SK-N-SH (cell line): Measurements from ENCODE around the gene EYA2. TPM values are rescaled to one million over a fixed set of nuclear protein-coding genes. Genes with fewer than 3 reads are reported as not detected.

ENCODE experiments used
- CTCF ChIA-PET: fragments of 300-600, 350-600 bp; formaldehyde crosslinking; extraction: SDS; loops from one replicate; lab custom pipeline; 2021; lab: Yijun Ruan, JAX
- POLR2A ChIA-PET: fragments of 350-600 bp; sonication (Branson Sonifier 250); formaldehyde crosslinking; extraction: SDS; loops from one replicate; lab custom pipeline; 2020; ENCODE audit warnings: antibody characterized with exemption, inconsistent platforms; lab: Yijun Ruan, JAX
- DNase-seq: peaks from one replicate; pipeline ENCODE4 v3.0.0; 2012
- H2AFZ ChIP-seq: fragments of 200-600 bp; sonication (generic); 2 replicates; pipeline ENCODE4 v1.8.1; 2016; ENCODE audit warnings: antibody characterized with exemption, mild to moderate bottlenecking, low read depth
- H3F3A ChIP-seq: fragments of 200-600 bp; sonication (generic); replicated peaks from 2 replicates; pipeline ENCODE3; 2016; ENCODE audit warnings: antibody characterized with exemption, mild to moderate bottlenecking; ENCODE audit not compliant: insufficient read depth
- H3K27ac ChIP-seq, 2 experiments: fragments of 200-500 bp in 1 of 2; fragments of 200-600 bp in 1 of 2; sonication (Bioruptor generic) in 1 of 2; sonication (generic), shearing (Covaris generic) in 1 of 2; 2 replicates each; pipeline versions ENCODE4 v1.5.1 to v1.6.1; 2014 to 2016; ENCODE audit warnings: low read depth in 2 of 2, inconsistent platforms in 1 of 2, low read length in 1 of 2, mild to moderate bottlenecking in 1 of 2, mixed read lengths in 1 of 2
- H3K27me3 ChIP-seq: fragments of 200-600 bp; sonication (generic), shearing (Covaris generic); 2 replicates; pipeline ENCODE4 v1.6.1; 2016; ENCODE audit warnings: mixed run types; ENCODE audit not compliant: insufficient read depth
- H3K36me3 ChIP-seq, 2 experiments: fragments of 200-500 bp in 1 of 2; fragments of 200-600 bp in 1 of 2; sonication (Bioruptor generic) in 1 of 2; sonication (generic) in 1 of 2; replicated peaks in 1 of 2; 2 replicates each; pipeline versions ENCODE3 to v1.5.1; 2014 to 2016; ENCODE audit warnings: low read length in 1 of 2, mild to moderate bottlenecking in 1 of 2; ENCODE audit not compliant: insufficient read depth in 2 of 2, control insufficient read depth in 1 of 2
- H3K4me1 ChIP-seq, 2 experiments: fragments of 200-500 bp in 1 of 2; fragments of 200-600 bp in 1 of 2; sonication (Bioruptor generic) in 1 of 2; sonication (generic), shearing (Covaris generic) in 1 of 2; 2 replicates each; pipeline versions ENCODE4 v1.5.1 to v1.6.1; 2014 to 2016; ENCODE audit warnings: low read depth in 1 of 2, low read length in 1 of 2, mixed run types in 1 of 2; ENCODE audit not compliant: insufficient read depth in 2 of 2, control insufficient read depth in 1 of 2
- H3K4me2 ChIP-seq: fragments of 200-600 bp; sonication (generic), shearing (Covaris generic); 2 replicates; pipeline ENCODE4 v1.6.1; 2017; ENCODE audit warnings: mixed run types
- H3K4me3 ChIP-seq, 2 experiments: fragments of 200-500 bp in 1 of 2; fragments of 200-600 bp in 1 of 2; sonication (Bioruptor generic) in 1 of 2; sonication (generic), shearing (Covaris generic) in 1 of 2; 2 replicates each; pipeline versions ENCODE4 v1.5.1 to v1.8.1; 2014 to 2016; ENCODE audit warnings: low read depth in 2 of 2, inconsistent platforms in 1 of 2, low read length in 1 of 2, mild to moderate bottlenecking in 1 of 2, mixed read lengths in 1 of 2, moderate library complexity in 1 of 2
- H3K79me2 ChIP-seq: fragments of 200-600 bp; sonication (generic); 2 replicates; pipeline ENCODE4 v1.8.1; 2017; ENCODE audit warnings: mild to moderate bottlenecking; ENCODE audit not compliant: insufficient read depth
- H3K9ac ChIP-seq: fragments of 200-600 bp; sonication (generic); 2 replicates; pipeline ENCODE4 v1.6.1; 2017; ENCODE audit warnings: mixed run types
- H3K9me2 ChIP-seq: fragments of 200-600 bp; sonication (generic); 2 replicates; pipeline ENCODE4 v1.6.1; 2017; ENCODE audit warnings: mixed run types
- H3K9me3 ChIP-seq: fragments of 200-600 bp; sonication (generic); 2 replicates; pipeline ENCODE4 v1.6.1; 2017; ENCODE audit warnings: mixed run types, mild to moderate bottlenecking, moderate library complexity
- H4K20me1 ChIP-seq: fragments of 200-600 bp; sonication (generic); 2 replicates; pipeline ENCODE4 v1.6.1; 2017; ENCODE audit warnings: mild to moderate bottlenecking, mixed run types; ENCODE audit not compliant: insufficient read depth
- CHD2 ChIP-seq: fragments of 150-350 bp; IDR thresholded peaks from 2 replicates; pipeline ENCODE4 v1.6.1; 2018; ENCODE audit warnings: low read length; ENCODE audit not compliant: partially characterized antibody
- CTCF ChIP-seq: fragments of 200-600 bp; sonication (generic); IDR thresholded peaks from 2 replicates; pipeline ENCODE4 v1.6.1; 2017; ENCODE audit warnings: antibody characterized with exemption, mild to moderate bottlenecking, moderate library complexity
- ELF1 ChIP-seq: IDR thresholded peaks from 2 replicates; pipeline ENCODE4 v1.4.0; 2012
- EP300 ChIP-seq, 2 experiments: IDR thresholded peaks; 2 replicates each; pipeline versions ENCODE4 v1.4.0 to v1.6.1; 2012; ENCODE audit warnings: borderline replicate concordance in 1 of 2, low read depth in 1 of 2, low read length in 1 of 2
- FOSL2 ChIP-seq: IDR thresholded peaks from 2 replicates; pipeline ENCODE4 v1.4.0; 2012; ENCODE audit warnings: low read depth, mild to moderate bottlenecking, moderate library complexity, borderline replicate concordance
- FOXJ3 ChIP-seq: sonication (generic); formaldehyde crosslinking; IDR thresholded peaks from 2 replicates; pipeline ENCODE4 v1.5.1; 2020; ENCODE audit warnings: mild to moderate bottlenecking, missing genetic modification reagents
- FOXM1 ChIP-seq: IDR thresholded peaks from 2 replicates; pipeline ENCODE4 v1.4.0; 2012; ENCODE audit warnings: low read depth, mild to moderate bottlenecking
- GABPA ChIP-seq: IDR thresholded peaks from 2 replicates; pipeline ENCODE4 v1.4.0; 2012; ENCODE audit warnings: low read depth, mild to moderate bottlenecking
- MEF2A ChIP-seq: IDR thresholded peaks from 2 replicates; pipeline ENCODE4 v1.4.0; 2012; ENCODE audit warnings: low read depth, borderline replicate concordance
- NFIC ChIP-seq: IDR thresholded peaks from 2 replicates; pipeline ENCODE4 v1.4.0; 2012; ENCODE audit warnings: borderline replicate concordance
- NRF1 ChIP-seq: IDR thresholded peaks from 2 replicates; pipeline ENCODE4 v1.6.1; 2012; ENCODE audit warnings: low read depth, mild to moderate bottlenecking, low read length
- PBX3 ChIP-seq: IDR thresholded peaks from 2 replicates; pipeline ENCODE4; 2012
- RCOR1 ChIP-seq: fragments of 150-350 bp; IDR thresholded peaks from 2 replicates; pipeline ENCODE4 v1.6.1; 2017; ENCODE audit warnings: antibody characterized with exemption, low read length
- SIN3A ChIP-seq: IDR thresholded peaks from 2 replicates; pipeline ENCODE4 v1.6.1; 2012; ENCODE audit warnings: low read depth, mild to moderate bottlenecking, low read length, moderate library complexity, borderline replicate concordance
- SMC3 ChIP-seq: IDR thresholded peaks from 2 replicates; pipeline ENCODE4 v1.6.1; 2012; ENCODE audit warnings: low read depth, low read length, improper control_type of control experiment
- TCF12 ChIP-seq: IDR thresholded peaks from 2 replicates; pipeline ENCODE4 v1.4.0; 2012
- USF2 ChIP-seq: fragments of 150-350 bp; IDR thresholded peaks from 2 replicates; pipeline ENCODE4 v1.6.1; 2017; ENCODE audit warnings: antibody characterized with exemption, low read length, low read depth, borderline replicate concordance
- YY1 ChIP-seq: IDR thresholded peaks from 2 replicates; pipeline ENCODE4 v1.4.0; 2012; ENCODE audit warnings: low read depth, mild to moderate bottlenecking
- ZBTB33 ChIP-seq: IDR thresholded peaks from 2 replicates; pipeline ENCODE4 v1.4.0; 2012; ENCODE audit warnings: low read depth, borderline replicate concordance
- WGBS: methylation state at CpG from one replicate; pipeline ENCODE4 v1.1.6; 2017; ENCODE audit warnings: low lambda C conversion rate; 5-methylcytosine and 5-hydroxymethylcytosine counted together
- polyA plus RNA-seq, 3 experiments: library from polyadenylated mRNA; depleted of rRNA; stranded (reverse); fragments of >200 nt; gene quantifications; 2 replicates each; pipeline ENCODE4 v1.2.3, GENCODE V29; 2012
- TF ChIP-seq, protein P1 (sequence below): fragments of 150-350 bp; IDR thresholded peaks from 2 replicates; pipeline ENCODE4 v1.6.1; 2016; ENCODE audit warnings: mild to moderate bottlenecking, low read depth, low read length
- TF ChIP-seq, protein P2 (sequence below): IDR thresholded peaks from 2 replicates; pipeline ENCODE4 v1.4.0; 2012; ENCODE audit warnings: low read depth, borderline replicate concordance

EYA2 gene
- polyA plus RNA-seq, 1 of the 3 experiments (the other 2 are of a cell fraction), result 0.05 TPM

DNA sequence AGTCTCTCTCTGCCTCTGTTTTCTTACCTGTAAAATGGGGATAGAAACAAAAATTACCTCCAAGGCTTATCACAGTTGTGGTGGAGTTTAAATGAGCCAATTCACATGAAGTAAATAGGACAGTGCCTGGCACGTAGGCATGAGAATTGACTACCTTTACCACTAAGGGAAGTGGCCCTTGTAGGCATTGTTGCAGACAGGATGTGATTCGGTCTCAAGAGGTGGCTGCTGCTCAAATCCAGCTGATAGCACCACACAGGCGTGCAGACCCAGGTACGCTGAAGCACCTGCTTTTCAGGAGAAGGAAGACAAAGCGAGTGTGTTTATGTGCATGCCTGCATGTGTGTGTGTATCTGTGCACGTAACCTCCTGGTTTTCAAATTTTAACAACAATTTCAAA, 108.6 kb downstream of the EYA2 start:
- Histone ChIP-seq H3F3A (no peaks in the 10 kb centered on the region), H3K36me3 (no peaks in the 10 kb centered on the region), H3K9me2 (no peaks in the 10 kb centered on the region), H4K20me1 (no peaks in the 10 kb centered on the region), H3K4me2 (no peak overlapping the region), H3K27me3 (no peaks in the 10 kb centered on the region), H3K4me3 (no peak overlapping the region), H3K4me1 (no peaks in the 10 kb centered on the region), H3K9ac (no peak overlapping the region), H3K9me3 (no peaks in the 10 kb centered on the region), H2AFZ (no peak overlapping the region), H3K27ac (no peak overlapping the region), H3K79me2 (no peaks in the 10 kb centered on the region)
- CTCF ChIA-PET, result no interaction called here
- POLR2A ChIA-PET, result no interaction called here
- DNase-seq, result no peak
- TF ChIP-seq ELF1 (no peak), FOXJ3 (no peak), SIN3A (no peak), TCF12 (no peak), EP300 (IDR thresholded peaks at IDR 0.05; ENCODE audit: borderline replicate concordance in 1 of 2, low read depth in 1 of 2, low read length in 1 of 2) (no peak), ZBTB33 (no peak)
- TF ChIP-seq, protein P1, sequence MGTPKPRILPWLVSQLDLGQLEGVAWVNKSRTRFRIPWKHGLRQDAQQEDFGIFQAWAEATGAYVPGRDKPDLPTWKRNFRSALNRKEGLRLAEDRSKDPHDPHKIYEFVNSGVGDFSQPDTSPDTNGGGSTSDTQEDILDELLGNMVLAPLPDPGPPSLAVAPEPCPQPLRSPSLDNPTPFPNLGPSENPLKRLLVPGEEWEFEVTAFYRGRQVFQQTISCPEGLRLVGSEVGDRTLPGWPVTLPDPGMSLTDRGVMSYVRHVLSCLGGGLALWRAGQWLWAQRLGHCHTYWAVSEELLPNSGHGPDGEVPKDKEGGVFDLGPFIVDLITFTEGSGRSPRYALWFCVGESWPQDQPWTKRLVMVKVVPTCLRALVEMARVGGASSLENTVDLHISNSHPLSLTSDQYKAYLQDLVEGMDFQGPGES, result no peak
- 46% methylated on average over 6 of the region's 6 CpGs for WGBS

GRCh38 chr20:47004179-47004578, 109.5 kb downstream of the EYA2 start:
- ChIA-PET POLR2A (no interaction called here), CTCF (no interaction called here)
- H3K79me2 ChIP-seq, result no peaks in the 10 kb centered on the region
- no peaks in the 10 kb centered on the region for H3K4me1 ChIP-seq
- H3K4me2 ChIP-seq, result no peak overlapping the region
- no peak overlapping the region for H3K27ac ChIP-seq
- no peak overlapping the region for H3K4me3 ChIP-seq
- H3K36me3 ChIP-seq, result no peaks in the 10 kb centered on the region
- WGBS, result 28% methylated on average over 3 of the region's 4 CpGs
- H4K20me1 ChIP-seq, result no peaks in the 10 kb centered on the region
- H3K9me3 ChIP-seq, result no peaks in the 10 kb centered on the region
- H3K9me2 ChIP-seq, result no peaks in the 10 kb centered on the region
- no peak overlapping the region for H3K9ac ChIP-seq
- H3K27me3 ChIP-seq, result no peaks in the 10 kb centered on the region
- no peak overlapping the region for H2AFZ ChIP-seq
- no peak for DNase-seq
- no peaks in the 10 kb centered on the region for H3F3A ChIP-seq
- TF ChIP-seq NFIC, result no peak
- TF ChIP-seq FOXJ3, result no peak
- TF ChIP-seq GABPA, result no peak
- no peak for TF ChIP-seq NRF1
- no peak for TF ChIP-seq SMC3
- TF ChIP-seq USF2, result no peak
- TF ChIP-seq, protein P2, sequence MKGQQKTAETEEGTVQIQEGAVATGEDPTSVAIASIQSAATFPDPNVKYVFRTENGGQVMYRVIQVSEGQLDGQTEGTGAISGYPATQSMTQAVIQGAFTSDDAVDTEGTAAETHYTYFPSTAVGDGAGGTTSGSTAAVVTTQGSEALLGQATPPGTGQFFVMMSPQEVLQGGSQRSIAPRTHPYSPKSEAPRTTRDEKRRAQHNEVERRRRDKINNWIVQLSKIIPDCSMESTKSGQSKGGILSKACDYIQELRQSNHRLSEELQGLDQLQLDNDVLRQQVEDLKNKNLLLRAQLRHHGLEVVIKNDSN, result no peak
- no peak for TF ChIP-seq RCOR1
- no peak for TF ChIP-seq FOSL2
- TF ChIP-seq CTCF, result no peak
- TF ChIP-seq CHD2, result no peak
- TF ChIP-seq YY1, result no peak
- no peak for TF ChIP-seq PBX3
- no peak for TF ChIP-seq TCF12
- no peak for TF ChIP-seq FOXM1
- TF ChIP-seq EP300 (IDR thresholded peaks at IDR 0.05; ENCODE audit: borderline replicate concordance in 1 of 2, low read depth in 1 of 2, low read length in 1 of 2), result no peak
- no peak for TF ChIP-seq ELF1
- TF ChIP-seq MEF2A, result no peak
